ENCODE measurements around the gene MAP4K2. TPM values are rescaled to one million over a fixed set of nuclear protein-coding genes. Genes with fewer than 3 reads are reported as not detected.

The MAP4K2 gene
- total and polyA plus RNA-seq, 4 donors: 15.0 to 41.8 (median 23.8) TPM

GRCh38 chr11:64754124-64754918 lies 48.7 kb downstream of the MAP4K2 start:
- DNase-seq: no peak
- ATAC-seq (ENCODE audit: insufficient read depth, low FRiP score): no peak
- H3K27me3 ChIP-seq (ENCODE audit: control insufficient read depth in 3 of 3, insufficient read depth in 3 of 3, low read length in 2 of 3): no peaks in the 10 kb centered on the region
- H3K4me3 ChIP-seq: no peak overlapping the region
- no peaks in the 10 kb centered on the region for H3K9me3 ChIP-seq (ENCODE audit: control insufficient read depth in 4 of 4, insufficient read depth in 3 of 4, low read length in 3 of 4)
- H3K9ac ChIP-seq (ENCODE audit: insufficient read depth in 1 of 2, low read length in 2 of 2): no peak overlapping the region
- peaks cover 0 to 4% (median 1%) of the 10 kb centered on the region in 4 donors for H3K36me3 ChIP-seq (ENCODE audit: control insufficient read depth in 4 of 4, insufficient read depth in 4 of 4, low read length in 4 of 4)
- 90 to 94% methylated on average over 26 of the region's 26 CpGs for WGBS, 2 donors
- H3K27ac ChIP-seq (ENCODE audit: low read depth in 1 of 2, low read length in 1 of 2): no peak overlapping the region
- TF ChIP-seq CTCF (IDR thresholded peaks at IDR 0.05; ENCODE audit: control extremely low read depth, extremely low read depth): no peak
- H3K4me1 ChIP-seq (ENCODE audit: control insufficient read depth in 5 of 5, insufficient read depth in 5 of 5, low read length in 5 of 5): peaks cover 0 to 2% (median 0%) of the 10 kb centered on the region in 5 donors

DNA sequence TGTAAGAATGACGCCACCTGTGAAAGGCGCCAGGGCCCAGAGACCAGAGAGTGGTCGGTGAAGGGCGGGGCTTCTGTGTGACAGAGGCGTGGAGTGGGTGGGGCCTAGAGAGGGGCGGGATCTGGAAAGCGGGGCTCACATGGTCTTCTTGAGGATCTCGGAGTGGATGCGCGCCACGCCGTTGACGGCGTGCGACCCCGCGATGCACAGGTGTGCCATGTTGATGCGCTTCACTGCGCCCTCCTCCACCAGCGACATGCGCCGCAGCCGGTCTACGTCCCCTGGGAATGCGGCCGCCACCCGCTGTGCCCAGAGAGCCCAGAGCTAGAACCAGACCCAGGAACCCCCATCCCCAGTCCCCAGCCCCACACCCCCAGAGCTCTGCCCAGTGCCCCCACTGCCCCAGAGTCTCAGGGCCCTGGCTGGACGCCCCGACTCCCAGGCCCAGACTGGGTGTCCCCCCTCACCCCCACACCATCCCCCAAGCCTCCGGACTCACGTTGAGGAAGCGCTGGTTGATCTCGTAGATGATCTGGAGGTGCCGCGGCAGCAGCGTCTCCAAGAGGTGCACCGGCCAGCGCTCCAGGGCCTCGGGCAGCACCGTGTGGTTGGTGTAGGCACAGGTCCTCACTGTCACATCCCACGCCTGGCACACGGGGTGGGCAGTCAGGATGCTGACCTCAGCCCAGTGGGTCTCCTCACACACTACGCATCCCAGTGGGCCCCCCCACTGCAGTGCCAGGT lies 49.5 kb downstream of the MAP4K2 start:
- Histone ChIP-seq H3K9me3 (ENCODE audit: control insufficient read depth in 4 of 4, insufficient read depth in 3 of 4, low read length in 3 of 4) (no peaks in the 10 kb centered on the region), H3K27ac (ENCODE audit: low read depth in 1 of 2, low read length in 1 of 2) (no peak overlapping the region), H3K9ac (ENCODE audit: insufficient read depth in 1 of 2, low read length in 2 of 2) (no peak overlapping the region), H3K27me3 (ENCODE audit: control insufficient read depth in 3 of 3, insufficient read depth in 3 of 3, low read length in 2 of 3) (no peaks in the 10 kb centered on the region), H3K4me1 (ENCODE audit: control insufficient read depth in 5 of 5, insufficient read depth in 5 of 5, low read length in 5 of 5) (no peaks in the 10 kb centered on the region), H3K4me3 (no peak overlapping the region), H3K36me3 (ENCODE audit: control insufficient read depth in 4 of 4, insufficient read depth in 4 of 4, low read length in 4 of 4) (peaks cover 0 to 4% (median 1%) of the 10 kb centered on the region in 4 donors)
- DNase-seq: no peak
- no peak for ATAC-seq (ENCODE audit: insufficient read depth, low FRiP score)
- no peak for TF ChIP-seq CTCF (IDR thresholded peaks at IDR 0.05; ENCODE audit: control extremely low read depth, extremely low read depth)
- 96% methylated on average over 40 to 43 of the region's 43 CpGs for WGBS, 2 donors

GRCh38 chr11:64753019-64753379 lies 50.0 kb downstream of the MAP4K2 start:
- ATAC-seq (ENCODE audit: insufficient read depth, low FRiP score) (no peak), DNase-seq (no peak)
- no peak for TF ChIP-seq CTCF (IDR thresholded peaks at IDR 0.05; ENCODE audit: control extremely low read depth, extremely low read depth)
- no peaks in the 10 kb centered on the region for H3K27me3 ChIP-seq (ENCODE audit: control insufficient read depth in 3 of 3, insufficient read depth in 3 of 3, low read length in 2 of 3)
- no peaks in the 10 kb centered on the region for H3K9me3 ChIP-seq (ENCODE audit: control insufficient read depth in 4 of 4, insufficient read depth in 3 of 4, low read length in 3 of 4)
- 94% methylated on average over 7 of the region's 7 CpGs for WGBS, 2 donors
- no peaks in the 10 kb centered on the region for H3K4me1 ChIP-seq (ENCODE audit: control insufficient read depth in 5 of 5, insufficient read depth in 5 of 5, low read length in 5 of 5)
- H3K9ac ChIP-seq (ENCODE audit: insufficient read depth in 1 of 2, low read length in 2 of 2): no peak overlapping the region
- H3K4me3 ChIP-seq: no peak overlapping the region
- H3K27ac ChIP-seq (ENCODE audit: low read depth in 1 of 2, low read length in 1 of 2): no peak overlapping the region
- peaks cover 0 to 4% (median 1%) of the 10 kb centered on the region in 4 donors for H3K36me3 ChIP-seq (ENCODE audit: control insufficient read depth in 4 of 4, insufficient read depth in 4 of 4, low read length in 4 of 4)

All from lung (tissue), 12 donors.